IMR-90 (cell line): Measurements from ENCODE around the gene SLAMF1. TPM values are rescaled to one million over a fixed set of nuclear protein-coding genes. Genes with fewer than 3 reads are reported as not detected.

ENCODE experiments used
- ATAC-seq: fragments of 200-7000 bp; cut with Tn5 transposase; 2 replicates; pipeline ENCODE4 v1.9.1; 2020; ENCODE audit warnings: low read depth, mild to moderate bottlenecking, moderate library complexity
- BruUV-seq: library from RNA; stranded (reverse); fragments of 400-500 nt; replicated peaks from 2 replicates; lab custom pipeline; 2021; lab: Mats Ljungman, UMichigan
- CTCF ChIA-PET: fragments of 300-600 bp; formaldehyde crosslinking; extraction: SDS; loops from one replicate; lab custom pipeline; 2021; ENCODE audit warnings: antibody characterized with exemption; lab: Yijun Ruan, JAX
- POLR2A ChIA-PET: fragments of 300-600 bp; sonication (Branson Sonifier 250); formaldehyde crosslinking; loops from one replicate; lab custom pipeline; 2022; ENCODE audit warnings: antibody characterized with exemption; ENCODE audit not compliant: unreplicated experiment; lab: Charles Lee
- DNase-seq: peaks from one replicate; pipeline ENCODE4 v3.0.0; 2013
- H2AFZ ChIP-seq: replicated peaks from 2 replicates; pipeline ENCODE3; 2013; ENCODE audit warnings: low read length, mild to moderate bottlenecking; ENCODE audit not compliant: poor library complexity
- H2AK5ac ChIP-seq: 2 replicates; pipeline ENCODE4 v1.6.1; 2013; ENCODE audit warnings: low read depth, low read length, inconsistent platforms
- H2AK9ac ChIP-seq: replicated peaks from 2 replicates; pipeline ENCODE3; 2013; ENCODE audit warnings: mild to moderate bottlenecking, low read depth, low read length, moderate library complexity; ENCODE audit not compliant: poor library complexity
- H2BK120ac ChIP-seq: 2 replicates; pipeline ENCODE4 v1.6.1; 2013; ENCODE audit warnings: low read depth, low read length, inconsistent platforms
- H2BK15ac ChIP-seq: 3 replicates; pipeline ENCODE4 v1.6.1; 2013; ENCODE audit warnings: low read depth, low read length, inconsistent platforms
- H2BK20ac ChIP-seq: 2 replicates; pipeline ENCODE4 v1.6.1; 2013; ENCODE audit warnings: low read depth, mild to moderate bottlenecking, inconsistent platforms, low read length, moderate library complexity
- H2BK5ac ChIP-seq: 2 replicates; pipeline ENCODE4 v1.6.1; 2013; ENCODE audit warnings: mild to moderate bottlenecking, low read depth, low read length, inconsistent platforms; ENCODE audit not compliant: poor library complexity, severe bottlenecking
- H3K14ac ChIP-seq: replicated peaks from 2 replicates; pipeline ENCODE4 v1.6.1; 2013; ENCODE audit warnings: low read depth, low read length, inconsistent platforms
- H3K18ac ChIP-seq: 2 replicates; pipeline ENCODE4 v1.6.1; 2013; ENCODE audit warnings: low read depth, low read length, control low read depth
- H3K23ac ChIP-seq: 2 replicates; pipeline ENCODE4 v1.6.1; 2013; ENCODE audit warnings: low read depth, low read length, inconsistent platforms
- H3K27ac ChIP-seq: 2 replicates; pipeline ENCODE4 v1.5.1; 2013; ENCODE audit warnings: mild to moderate bottlenecking, control low read depth, low read length; ENCODE audit not compliant: insufficient read depth
- H3K27me3 ChIP-seq: 2 replicates; pipeline ENCODE4 v1.6.1; 2013; ENCODE audit warnings: low read length; ENCODE audit not compliant: control insufficient read depth, insufficient read depth
- H3K36me3 ChIP-seq: 2 replicates; pipeline ENCODE4 v1.6.1; 2013; ENCODE audit warnings: low read length, mixed read lengths; ENCODE audit not compliant: control insufficient read depth, insufficient read depth
- H3K4ac ChIP-seq: 2 replicates; pipeline ENCODE4 v1.6.1; 2013; ENCODE audit warnings: low read depth, low read length, inconsistent platforms
- H3K4me1 ChIP-seq: 2 replicates; pipeline ENCODE4 v1.6.1; 2013; ENCODE audit warnings: low read length, mixed read lengths; ENCODE audit not compliant: control insufficient read depth, insufficient read depth
- H3K4me2 ChIP-seq: 2 replicates; pipeline ENCODE4 v1.6.1; 2013; ENCODE audit warnings: low read depth, mild to moderate bottlenecking, control low read depth, low read length, moderate library complexity
- H3K4me3 ChIP-seq: 2 replicates; pipeline ENCODE4 v1.5.1; 2013; ENCODE audit warnings: low read depth, mild to moderate bottlenecking, control low read depth, low read length, moderate library complexity; ENCODE audit not compliant: insufficient read depth
- H3K56ac ChIP-seq: 2 replicates; pipeline ENCODE4 v1.6.1; 2013; ENCODE audit warnings: low read length, inconsistent platforms; ENCODE audit not compliant: insufficient read depth; ENCODE audit errors: extremely low read depth
- H3K79me1 ChIP-seq, 2 experiments: 2 replicates each; pipeline ENCODE4 v1.6.1; 2013; ENCODE audit warnings: low read length in 2 of 2, inconsistent platforms in 1 of 2, low read depth in 1 of 2
- H3K9ac ChIP-seq: 2 replicates; pipeline ENCODE4 v1.6.1; 2013; ENCODE audit warnings: low read depth, low read length, control low read depth
- H3K9me1 ChIP-seq: 2 replicates; pipeline ENCODE4 v1.6.1; 2013; ENCODE audit warnings: low read length, inconsistent platforms; ENCODE audit not compliant: insufficient read depth
- H3K9me3 ChIP-seq: 2 replicates; pipeline ENCODE4 v1.6.1; 2013; ENCODE audit warnings: low read length; ENCODE audit not compliant: control insufficient read depth, insufficient read depth
- H4K20me1 ChIP-seq: 2 replicates; pipeline ENCODE4 v1.6.1; 2013; ENCODE audit warnings: low read length, inconsistent platforms; ENCODE audit not compliant: insufficient read depth
- H4K5ac ChIP-seq: 2 replicates; pipeline ENCODE4 v1.6.1; 2013; ENCODE audit warnings: mild to moderate bottlenecking, low read depth, low read length, control low read depth
- H4K8ac ChIP-seq, 2 experiments: 2 replicates each; pipeline ENCODE4 v1.6.1; 2013; ENCODE audit warnings: low read depth in 2 of 2, low read length in 2 of 2, control low read depth in 1 of 2, inconsistent platforms in 1 of 2
- H4K91ac ChIP-seq: 2 replicates; pipeline ENCODE4 v1.6.1; 2013; ENCODE audit warnings: low read depth, low read length, inconsistent platforms; ENCODE audit not compliant: insufficient read depth
- CEBPB ChIP-seq: IDR thresholded peaks from 2 replicates; pipeline ENCODE4 v1.6.1; 2012; ENCODE audit warnings: low read depth, low read length, improper control_type of control experiment
- CHD1 ChIP-seq: IDR thresholded peaks from 2 replicates; pipeline ENCODE4 v1.6.1; 2012; ENCODE audit warnings: low read depth, low read length, improper control_type of control experiment
- MAFK ChIP-seq: IDR thresholded peaks from 2 replicates; pipeline ENCODE4 v1.6.1; 2012; ENCODE audit warnings: low read depth, low read length, improper control_type of control experiment
- NFE2L2 ChIP-seq: fragments of 150-350 bp; IDR thresholded peaks from 2 replicates; pipeline ENCODE4 v1.6.1; 2016; ENCODE audit warnings: low read depth, mild to moderate bottlenecking, low read length
- WGBS, 2 experiments: methylation state at CpG; one replicate each; pipeline versions ENCODE4 v1.1.5 to v1.1.7; 2013; ENCODE audit warnings: missing lambda C conversion rate in 2 of 2; ENCODE audit not compliant: insufficient read length in 1 of 2; ENCODE audit errors: extremely low coverage in 2 of 2; 5-methylcytosine and 5-hydroxymethylcytosine counted together
- dilution Hi-C: fragments of 300-500 bp; cut with HindIII; formaldehyde crosslinking; loops from one replicate; pipeline ENCODE4 v1.14.3; 2018; ENCODE audit warnings: low sequenced_read_pairs; ENCODE audit not compliant: unreplicated experiment
- in situ Hi-C: fragments of 300-500 bp; cut with MboI; formaldehyde crosslinking; loops from 3 replicates; pipeline ENCODE4 v1.14.3; 2019; ENCODE audit warnings: low sequenced_read_pairs, inconsistent platforms, mixed read lengths
- intact Hi-C: fragments of 100-400 bp; cut with micrococcal nuclease; formaldehyde crosslinking; loops from 2 replicates; pipeline ENCODE4 v1.10.0; 2022
- polyA plus RNA-seq, 3 experiments: library from polyadenylated mRNA; depleted of rRNA; stranded (reverse); fragments of >200 nt; gene quantifications; 2 replicates each; pipeline ENCODE4 v1.2.3, GENCODE V29; 2012; ENCODE audit warnings: low replicate concordance in 1 of 3
- total RNA-seq: library from RNA; depleted of rRNA; stranded (reverse); fragments of >200 nt; gene quantifications from 2 replicates; pipeline ENCODE4 v1.2.3, GENCODE V29; 2012

The SLAMF1 gene
- total and polyA plus RNA-seq, 2 of the 4 experiments (the other 2 are of a cell fraction), result not detected

DNA sequence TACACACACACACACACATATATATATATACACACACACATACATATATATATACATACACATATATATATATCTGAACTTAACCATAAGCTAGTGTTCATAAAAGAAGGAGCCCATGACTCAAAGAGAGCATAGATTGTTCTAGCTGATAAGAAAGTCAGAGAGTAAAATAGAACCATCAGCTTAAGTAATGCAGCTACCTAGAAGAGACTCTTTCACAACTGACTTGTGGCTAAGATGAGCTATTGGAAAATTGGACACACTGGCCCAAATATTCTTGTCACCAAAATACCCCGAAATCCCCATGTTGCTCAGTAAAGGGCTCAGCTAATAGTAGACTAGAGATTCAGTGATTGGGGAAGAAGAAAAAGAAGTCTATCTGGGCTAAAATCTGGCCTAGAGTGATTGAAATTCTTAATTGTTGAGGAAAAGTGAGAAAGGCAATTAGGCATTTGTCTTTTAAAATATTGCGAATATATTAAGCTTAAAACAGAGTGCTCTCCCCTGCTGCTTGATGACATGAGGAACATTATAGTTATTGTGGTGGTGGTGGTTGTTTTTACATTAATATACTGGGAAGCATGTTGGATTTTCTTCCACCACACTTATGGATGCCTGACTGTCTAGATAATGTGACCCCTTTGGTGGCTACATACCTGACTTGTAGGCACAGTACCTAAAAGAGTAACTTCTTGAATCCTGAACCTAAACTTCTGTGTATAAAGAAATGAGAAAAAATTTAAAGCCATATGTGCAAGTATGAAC, 6.3 kb downstream of the SLAMF1 start:
- Histone ChIP-seq H2BK5ac (no peak overlapping the region), H2BK15ac (no peak overlapping the region), H3K4me1 (no peaks in the 10 kb centered on the region), H3K9me1 (no peaks in the 10 kb centered on the region), H3K9me3 (no peaks in the 10 kb centered on the region), H4K5ac (no peak overlapping the region), H3K4me3 (no peak overlapping the region), H3K27ac (no peak overlapping the region), H4K91ac (no peak overlapping the region), H3K4me2 (no peak overlapping the region), H3K36me3 (no peaks in the 10 kb centered on the region), H4K8ac (no peak overlapping the region), H3K9ac (no peak overlapping the region), H2AFZ (no peak overlapping the region), H3K56ac (no peak overlapping the region), H3K4ac (no peak overlapping the region), H3K23ac (no peak overlapping the region), H2BK20ac (no peak overlapping the region), H3K18ac (no peak overlapping the region), H3K79me1 (no peaks in the 10 kb centered on the region), H2AK9ac (no peak overlapping the region), H4K20me1 (no peaks in the 10 kb centered on the region), H3K27me3 (no peaks in the 10 kb centered on the region), H3K14ac (no peak overlapping the region), H2AK5ac (no peak overlapping the region), H2BK120ac (no peak overlapping the region)
- no peak for ATAC-seq
- BruUV-seq, result no TSS peak
- in situ Hi-C loops, result no loop called here
- dilution Hi-C loops, result no loop called here
- ChIA-PET CTCF (no interaction called here), POLR2A (no interaction called here)
- WGBS, 2 experiments, result no CpG with 5 or more reads among the region's 2 CpGs
- TF ChIP-seq CEBPB, result no peak
- TF ChIP-seq NFE2L2, result no peak
- no peak for TF ChIP-seq CHD1
- TF ChIP-seq MAFK, result no peak
- no peak for DNase-seq
- intact Hi-C loops, result no loop called here
